Prostate gland (tissue), 2 donors: ENCODE data around the gene LPAR3.

Source experiments
- POLR2A ChIP-seq: fragments of 450-650 bp; IDR thresholded peaks from one replicate; pipeline ENCODE4 v1.6.1; 2016; ENCODE audit warnings: antibody characterized with exemption, mild to moderate bottlenecking
- POLR2AphosphoS5 ChIP-seq: sonication (generic); formaldehyde crosslinking; IDR thresholded peaks from one replicate; pipeline ENCODE4 v1.6.1; 2017; ENCODE audit warnings: antibody characterized with exemption
- TF ChIP-seq, protein P1 (sequence below), 4 experiments: fragments of 200-600 bp in 2 of 4; fragments of 450-650 bp in 2 of 4; sonication (generic) in 2 of 4; IDR thresholded peaks; 1 replicate in 3 of 4; 2 replicates in 1 of 4; pipeline ENCODE4 v1.5.1; 2016 to 2019; ENCODE audit warnings: antibody characterized with exemption in 4 of 4, mild to moderate bottlenecking in 2 of 4, moderate library complexity in 2 of 4

DNA sequence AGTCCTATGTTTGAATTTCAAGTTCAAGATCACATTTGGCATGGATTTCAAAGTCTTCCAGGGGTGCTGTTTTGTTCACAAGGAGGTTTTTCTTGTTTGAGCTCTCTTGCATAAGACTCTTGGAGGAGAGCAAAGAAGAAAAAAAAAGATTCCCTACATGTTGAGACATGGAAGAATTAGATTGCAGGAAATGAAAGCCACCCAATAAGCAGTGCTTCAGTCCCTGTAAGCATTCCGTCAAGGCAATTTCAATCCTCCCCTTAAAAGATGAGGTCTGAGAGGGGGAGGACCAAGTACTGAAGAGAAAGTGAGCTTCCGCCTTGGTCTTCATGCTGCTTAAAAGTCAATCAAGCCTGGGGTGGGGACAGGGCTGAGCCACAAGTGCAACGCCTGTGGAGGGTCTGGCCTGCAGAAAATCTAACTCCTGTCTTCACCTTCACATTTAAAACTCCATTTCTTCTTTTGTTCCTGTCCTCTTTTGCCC, 50.2 kb downstream of the LPAR3 start:
- TF ChIP-seq POLR2A (no peak), POLR2AphosphoS5 (peak; percentile 89)
- TF ChIP-seq, protein P1, sequence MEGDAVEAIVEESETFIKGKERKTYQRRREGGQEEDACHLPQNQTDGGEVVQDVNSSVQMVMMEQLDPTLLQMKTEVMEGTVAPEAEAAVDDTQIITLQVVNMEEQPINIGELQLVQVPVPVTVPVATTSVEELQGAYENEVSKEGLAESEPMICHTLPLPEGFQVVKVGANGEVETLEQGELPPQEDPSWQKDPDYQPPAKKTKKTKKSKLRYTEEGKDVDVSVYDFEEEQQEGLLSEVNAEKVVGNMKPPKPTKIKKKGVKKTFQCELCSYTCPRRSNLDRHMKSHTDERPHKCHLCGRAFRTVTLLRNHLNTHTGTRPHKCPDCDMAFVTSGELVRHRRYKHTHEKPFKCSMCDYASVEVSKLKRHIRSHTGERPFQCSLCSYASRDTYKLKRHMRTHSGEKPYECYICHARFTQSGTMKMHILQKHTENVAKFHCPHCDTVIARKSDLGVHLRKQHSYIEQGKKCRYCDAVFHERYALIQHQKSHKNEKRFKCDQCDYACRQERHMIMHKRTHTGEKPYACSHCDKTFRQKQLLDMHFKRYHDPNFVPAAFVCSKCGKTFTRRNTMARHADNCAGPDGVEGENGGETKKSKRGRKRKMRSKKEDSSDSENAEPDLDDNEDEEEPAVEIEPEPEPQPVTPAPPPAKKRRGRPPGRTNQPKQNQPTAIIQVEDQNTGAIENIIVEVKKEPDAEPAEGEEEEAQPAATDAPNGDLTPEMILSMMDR (IDR thresholded peaks at IDR 0.05): no peak
